K562 (cell line): ENCODE measurements around the gene GLIPR1L2. TPM values are rescaled to one million over a fixed set of nuclear protein-coding genes. Genes with fewer than 3 reads are reported as not detected.

Experiments
- CHD4 ChIP-seq: fragments of 200-600 bp; sonication (generic); IDR thresholded peaks from 3 replicates; pipeline ENCODE4 v1.6.1; 2012; ENCODE audit warnings: low read depth, mild to moderate bottlenecking, mixed read lengths, low read length, inconsistent platforms; ENCODE audit not compliant: insufficient read depth, insufficient replicate concordance, poor library complexity, severe bottlenecking
- NFIC ChIP-seq: fragments of 450-650 bp; IDR thresholded peaks from 2 replicates; pipeline ENCODE4 v1.6.1; 2017; ENCODE audit warnings: mild to moderate bottlenecking, inconsistent platforms
- RNF219 ChIP-seq: fragments of 250-450 bp; sonication (Bioruptor Pico); IDR thresholded peaks from 2 replicates; pipeline ENCODE4 v1.5.0; 2022; ENCODE audit warnings: mild to moderate bottlenecking
- SREBF2 ChIP-seq: sonication (generic); formaldehyde crosslinking; IDR thresholded peaks from 2 replicates; pipeline ENCODE4 v1.4.0; 2020; ENCODE audit warnings: mild to moderate bottlenecking, missing genetic modification reagents
- STAG1 ChIP-seq: sonication (generic); formaldehyde crosslinking; IDR thresholded peaks from 2 replicates; pipeline ENCODE4 v1.5.0; 2020; ENCODE audit warnings: missing genetic modification reagents, borderline replicate concordance
- ZBTB7A ChIP-seq: IDR thresholded peaks from 2 replicates; pipeline ENCODE4 v1.6.1; 2011; ENCODE audit warnings: low read depth, mild to moderate bottlenecking, low read length, moderate library complexity, borderline replicate concordance; ENCODE audit not compliant: control insufficient read depth
- ZNF449 ChIP-seq: fragments of 250-450 bp; sonication (Bioruptor Pico); IDR thresholded peaks from 2 replicates; pipeline ENCODE4 v1.8.0; 2022; ENCODE audit warnings: moderate library complexity, mild to moderate bottlenecking, inconsistent platforms
- polyA plus RNA-seq, 8 experiments: library from polyadenylated mRNA; depleted of rRNA in 4 of 8; stranded (reverse) in 5 of 8; unstranded in 3 of 8; fragments of >200 nt; fragmentation: Nextera tagmentation in 2 of 8; fragmentation: Illumina TruSeq in 1 of 8; extraction: Ambion mirVana in 2 of 8; extraction: Trizol in 1 of 8; gene quantifications; 2 replicates each; pipeline versions ENCODE4 v1.2.1 to v1.2.3, GENCODE V29; 2011 to 2014; ENCODE audit warnings: inconsistent platforms in 1 of 8, missing spikeins in 1 of 8
- total RNA-seq, 7 experiments: library from RNA; depleted of rRNA in 6 of 7; stranded (reverse); fragments of >200 nt in 6 of 7; fragmentation: Illumina TruSeq in 2 of 7; extraction: Trizol in 2 of 7; gene quantifications; 2 replicates each; pipeline versions ENCODE4 v1.2.1 to v1.2.3, GENCODE V29; 2011 to 2021; ENCODE audit warnings: low replicate concordance in 1 of 7
- TF ChIP-seq, protein P1 (sequence below): sonication (generic); formaldehyde crosslinking; IDR thresholded peaks from 2 replicates; pipeline ENCODE4 v1.4.0; 2020; ENCODE audit warnings: mild to moderate bottlenecking, missing genetic modification reagents
- TF ChIP-seq, protein P2 (sequence below): fragments of 450-650 bp; IDR thresholded peaks from 2 replicates; pipeline ENCODE4 v1.6.1; 2016; ENCODE audit warnings: mild to moderate bottlenecking, moderate library complexity

GLIPR1L2 gene
- total and polyA plus RNA-seq, 9 of the 15 experiments (the other 6 are each of a cell fraction or from before 2014, with no cell fraction given), result not detected

DNA sequence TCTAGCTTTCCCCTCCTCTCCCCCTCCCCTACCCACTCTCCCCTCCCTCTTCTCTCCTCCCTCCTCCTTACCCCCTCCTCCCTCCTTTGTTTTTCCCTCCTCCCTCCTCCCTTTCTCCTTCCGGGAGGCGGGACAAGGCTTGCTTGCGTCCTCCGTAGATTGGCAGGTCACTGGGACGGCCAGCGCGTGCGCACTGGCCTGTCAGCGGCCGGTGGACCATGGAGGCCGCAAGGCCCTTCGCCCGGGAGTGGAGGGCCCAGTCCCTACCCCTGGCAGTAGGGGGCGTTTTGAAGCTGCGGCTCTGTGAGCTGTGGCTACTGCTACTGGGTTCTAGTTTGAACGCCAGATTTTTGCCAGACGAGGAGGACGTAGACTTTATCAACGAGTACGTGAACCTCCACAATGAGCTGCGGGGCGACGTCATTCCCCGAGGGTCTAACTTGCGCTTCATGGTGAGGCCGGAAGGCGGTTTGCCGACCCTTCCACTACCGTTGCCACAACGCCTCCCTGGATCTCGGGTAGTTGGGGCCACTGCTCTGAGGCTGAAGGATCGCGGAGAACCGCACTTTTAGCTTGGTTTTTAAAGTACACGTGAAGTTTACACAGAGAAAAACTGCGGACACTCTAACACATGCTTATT lies at the start of gene GLIPR1L2 (continued):
- TF ChIP-seq, protein P1, sequence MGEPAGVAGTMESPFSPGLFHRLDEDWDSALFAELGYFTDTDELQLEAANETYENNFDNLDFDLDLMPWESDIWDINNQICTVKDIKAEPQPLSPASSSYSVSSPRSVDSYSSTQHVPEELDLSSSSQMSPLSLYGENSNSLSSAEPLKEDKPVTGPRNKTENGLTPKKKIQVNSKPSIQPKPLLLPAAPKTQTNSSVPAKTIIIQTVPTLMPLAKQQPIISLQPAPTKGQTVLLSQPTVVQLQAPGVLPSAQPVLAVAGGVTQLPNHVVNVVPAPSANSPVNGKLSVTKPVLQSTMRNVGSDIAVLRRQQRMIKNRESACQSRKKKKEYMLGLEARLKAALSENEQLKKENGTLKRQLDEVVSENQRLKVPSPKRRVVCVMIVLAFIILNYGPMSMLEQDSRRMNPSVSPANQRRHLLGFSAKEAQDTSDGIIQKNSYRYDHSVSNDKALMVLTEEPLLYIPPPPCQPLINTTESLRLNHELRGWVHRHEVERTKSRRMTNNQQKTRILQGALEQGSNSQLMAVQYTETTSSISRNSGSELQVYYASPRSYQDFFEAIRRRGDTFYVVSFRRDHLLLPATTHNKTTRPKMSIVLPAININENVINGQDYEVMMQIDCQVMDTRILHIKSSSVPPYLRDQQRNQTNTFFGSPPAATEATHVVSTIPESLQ (CRISPR knock-in tag), result no peak
- TF ChIP-seq ZBTB7A, result no peak
- TF ChIP-seq RNF219 (CRISPR knock-in tag), result no peak
- no peak for TF ChIP-seq ZNF449
- no peak for TF ChIP-seq NFIC
- TF ChIP-seq CHD4, result no peak
- TF ChIP-seq STAG1 (CRISPR knock-in tag), result no peak
- TF ChIP-seq, protein P2, sequence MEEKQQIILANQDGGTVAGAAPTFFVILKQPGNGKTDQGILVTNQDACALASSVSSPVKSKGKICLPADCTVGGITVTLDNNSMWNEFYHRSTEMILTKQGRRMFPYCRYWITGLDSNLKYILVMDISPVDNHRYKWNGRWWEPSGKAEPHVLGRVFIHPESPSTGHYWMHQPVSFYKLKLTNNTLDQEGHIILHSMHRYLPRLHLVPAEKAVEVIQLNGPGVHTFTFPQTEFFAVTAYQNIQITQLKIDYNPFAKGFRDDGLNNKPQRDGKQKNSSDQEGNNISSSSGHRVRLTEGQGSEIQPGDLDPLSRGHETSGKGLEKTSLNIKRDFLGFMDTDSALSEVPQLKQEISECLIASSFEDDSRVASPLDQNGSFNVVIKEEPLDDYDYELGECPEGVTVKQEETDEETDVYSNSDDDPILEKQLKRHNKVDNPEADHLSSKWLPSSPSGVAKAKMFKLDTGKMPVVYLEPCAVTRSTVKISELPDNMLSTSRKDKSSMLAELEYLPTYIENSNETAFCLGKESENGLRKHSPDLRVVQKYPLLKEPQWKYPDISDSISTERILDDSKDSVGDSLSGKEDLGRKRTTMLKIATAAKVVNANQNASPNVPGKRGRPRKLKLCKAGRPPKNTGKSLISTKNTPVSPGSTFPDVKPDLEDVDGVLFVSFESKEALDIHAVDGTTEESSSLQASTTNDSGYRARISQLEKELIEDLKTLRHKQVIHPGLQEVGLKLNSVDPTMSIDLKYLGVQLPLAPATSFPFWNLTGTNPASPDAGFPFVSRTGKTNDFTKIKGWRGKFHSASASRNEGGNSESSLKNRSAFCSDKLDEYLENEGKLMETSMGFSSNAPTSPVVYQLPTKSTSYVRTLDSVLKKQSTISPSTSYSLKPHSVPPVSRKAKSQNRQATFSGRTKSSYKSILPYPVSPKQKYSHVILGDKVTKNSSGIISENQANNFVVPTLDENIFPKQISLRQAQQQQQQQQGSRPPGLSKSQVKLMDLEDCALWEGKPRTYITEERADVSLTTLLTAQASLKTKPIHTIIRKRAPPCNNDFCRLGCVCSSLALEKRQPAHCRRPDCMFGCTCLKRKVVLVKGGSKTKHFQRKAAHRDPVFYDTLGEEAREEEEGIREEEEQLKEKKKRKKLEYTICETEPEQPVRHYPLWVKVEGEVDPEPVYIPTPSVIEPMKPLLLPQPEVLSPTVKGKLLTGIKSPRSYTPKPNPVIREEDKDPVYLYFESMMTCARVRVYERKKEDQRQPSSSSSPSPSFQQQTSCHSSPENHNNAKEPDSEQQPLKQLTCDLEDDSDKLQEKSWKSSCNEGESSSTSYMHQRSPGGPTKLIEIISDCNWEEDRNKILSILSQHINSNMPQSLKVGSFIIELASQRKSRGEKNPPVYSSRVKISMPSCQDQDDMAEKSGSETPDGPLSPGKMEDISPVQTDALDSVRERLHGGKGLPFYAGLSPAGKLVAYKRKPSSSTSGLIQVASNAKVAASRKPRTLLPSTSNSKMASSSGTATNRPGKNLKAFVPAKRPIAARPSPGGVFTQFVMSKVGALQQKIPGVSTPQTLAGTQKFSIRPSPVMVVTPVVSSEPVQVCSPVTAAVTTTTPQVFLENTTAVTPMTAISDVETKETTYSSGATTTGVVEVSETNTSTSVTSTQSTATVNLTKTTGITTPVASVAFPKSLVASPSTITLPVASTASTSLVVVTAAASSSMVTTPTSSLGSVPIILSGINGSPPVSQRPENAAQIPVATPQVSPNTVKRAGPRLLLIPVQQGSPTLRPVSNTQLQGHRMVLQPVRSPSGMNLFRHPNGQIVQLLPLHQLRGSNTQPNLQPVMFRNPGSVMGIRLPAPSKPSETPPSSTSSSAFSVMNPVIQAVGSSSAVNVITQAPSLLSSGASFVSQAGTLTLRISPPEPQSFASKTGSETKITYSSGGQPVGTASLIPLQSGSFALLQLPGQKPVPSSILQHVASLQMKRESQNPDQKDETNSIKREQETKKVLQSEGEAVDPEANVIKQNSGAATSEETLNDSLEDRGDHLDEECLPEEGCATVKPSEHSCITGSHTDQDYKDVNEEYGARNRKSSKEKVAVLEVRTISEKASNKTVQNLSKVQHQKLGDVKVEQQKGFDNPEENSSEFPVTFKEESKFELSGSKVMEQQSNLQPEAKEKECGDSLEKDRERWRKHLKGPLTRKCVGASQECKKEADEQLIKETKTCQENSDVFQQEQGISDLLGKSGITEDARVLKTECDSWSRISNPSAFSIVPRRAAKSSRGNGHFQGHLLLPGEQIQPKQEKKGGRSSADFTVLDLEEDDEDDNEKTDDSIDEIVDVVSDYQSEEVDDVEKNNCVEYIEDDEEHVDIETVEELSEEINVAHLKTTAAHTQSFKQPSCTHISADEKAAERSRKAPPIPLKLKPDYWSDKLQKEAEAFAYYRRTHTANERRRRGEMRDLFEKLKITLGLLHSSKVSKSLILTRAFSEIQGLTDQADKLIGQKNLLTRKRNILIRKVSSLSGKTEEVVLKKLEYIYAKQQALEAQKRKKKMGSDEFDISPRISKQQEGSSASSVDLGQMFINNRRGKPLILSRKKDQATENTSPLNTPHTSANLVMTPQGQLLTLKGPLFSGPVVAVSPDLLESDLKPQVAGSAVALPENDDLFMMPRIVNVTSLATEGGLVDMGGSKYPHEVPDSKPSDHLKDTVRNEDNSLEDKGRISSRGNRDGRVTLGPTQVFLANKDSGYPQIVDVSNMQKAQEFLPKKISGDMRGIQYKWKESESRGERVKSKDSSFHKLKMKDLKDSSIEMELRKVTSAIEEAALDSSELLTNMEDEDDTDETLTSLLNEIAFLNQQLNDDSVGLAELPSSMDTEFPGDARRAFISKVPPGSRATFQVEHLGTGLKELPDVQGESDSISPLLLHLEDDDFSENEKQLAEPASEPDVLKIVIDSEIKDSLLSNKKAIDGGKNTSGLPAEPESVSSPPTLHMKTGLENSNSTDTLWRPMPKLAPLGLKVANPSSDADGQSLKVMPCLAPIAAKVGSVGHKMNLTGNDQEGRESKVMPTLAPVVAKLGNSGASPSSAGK, result peak; percentile 8; the same call in 1 of the 2 replicates
- no peak for TF ChIP-seq SREBF2 (CRISPR knock-in tag)
